WTC11 (cell line): Measurements from ENCODE around the gene ATXN7L3. TPM values are rescaled to one million over a fixed set of nuclear protein-coding genes. Genes with fewer than 3 reads are reported as not detected.
"Not testable (repeated sequence)": the region's sequence is repeated elsewhere in the genome, so short reads cannot be mapped to it uniquely, and the experiment has no call there.

ENCODE experiments used
- ATAC-seq: fragments of 200-7000 bp; cut with Tn5 transposase; 2 replicates; pipeline ENCODE4 v1.10.0; 2021; ENCODE audit warnings: mild to moderate bottlenecking, moderate library complexity
- CTCF ChIA-PET: fragments of 300-600 bp; sonication (Branson Sonifier 250); formaldehyde crosslinking; loops from one replicate; lab custom pipeline; 2021; ENCODE audit warnings: antibody characterized with exemption; lab: Charles Lee
- POLR2A ChIA-PET: fragments of 350-600 bp; sonication (Branson Sonifier 250); formaldehyde crosslinking; loops from one replicate; lab custom pipeline; 2021; ENCODE audit warnings: antibody characterized with exemption; lab: Charles Lee
- DNase-seq: peaks from one replicate; pipeline ENCODE4 v3.0.0; 2021; ENCODE audit warnings: low spot score
- H3K27ac Mint-ChIP-seq: 2 replicates; pipeline ENCODE4 v1.8.0; 2021; ENCODE audit warnings: mixed read lengths
- H3K27me3 Mint-ChIP-seq: 2 replicates; pipeline ENCODE4 v1.8.0; 2021; ENCODE audit warnings: low read depth, mild to moderate bottlenecking, moderate library complexity, mixed read lengths
- H3K36me3 Mint-ChIP-seq: 2 replicates; pipeline ENCODE4 v1.8.0; 2021; ENCODE audit warnings: mixed read lengths
- H3K4me1 Mint-ChIP-seq: 2 replicates; pipeline ENCODE4 v1.8.0; 2022; ENCODE audit warnings: mixed read lengths
- H3K4me3 Mint-ChIP-seq: 2 replicates; pipeline ENCODE4 v1.8.0; 2021; ENCODE audit warnings: mild to moderate bottlenecking, moderate library complexity, mixed read lengths
- H3K9me3 Mint-ChIP-seq: 2 replicates; pipeline ENCODE4 v1.8.0; 2021; ENCODE audit warnings: mixed read lengths
- ATF1 ChIP-seq: sonication (generic); formaldehyde crosslinking; IDR thresholded peaks from 2 replicates; pipeline ENCODE4 v1.8.1; 2023; ENCODE audit warnings: mild to moderate bottlenecking, moderate library complexity, missing genetic modification reagents
- CDX4 ChIP-seq: fragments of 250-450 bp; sonication (Bioruptor Pico); IDR thresholded peaks from 2 replicates; pipeline ENCODE4 v1.9.0; 2021; ENCODE audit warnings: moderate library complexity, mild to moderate bottlenecking, inconsistent platforms, borderline replicate concordance
- CREB1 ChIP-seq: sonication (generic); formaldehyde crosslinking; IDR thresholded peaks from 2 replicates; pipeline ENCODE4 v1.8.0; 2023; ENCODE audit warnings: mild to moderate bottlenecking, missing genetic modification reagents
- CREM ChIP-seq: sonication (generic); formaldehyde crosslinking; IDR thresholded peaks from 2 replicates; pipeline ENCODE4 v1.8.1; 2022; ENCODE audit warnings: mild to moderate bottlenecking, missing genetic modification reagents, moderate library complexity
- IRF2 ChIP-seq: sonication (generic); formaldehyde crosslinking; IDR thresholded peaks from 2 replicates; pipeline ENCODE4 v1.8.0; 2022; ENCODE audit warnings: low read depth, missing genetic modification reagents, borderline replicate concordance
- NFE2L1 ChIP-seq: sonication (generic); formaldehyde crosslinking; IDR thresholded peaks from 2 replicates; pipeline ENCODE4 v1.8.1; 2023; ENCODE audit warnings: missing genetic modification reagents
- PREB ChIP-seq: sonication (generic); formaldehyde crosslinking; IDR thresholded peaks from 2 replicates; pipeline ENCODE4 v1.8.1; 2022; ENCODE audit warnings: mild to moderate bottlenecking, missing genetic modification reagents, moderate library complexity, borderline replicate concordance
- PRRX2 ChIP-seq: fragments of 250-450 bp; sonication (Bioruptor Pico); IDR thresholded peaks from 2 replicates; pipeline ENCODE4 v1.8.0; 2021; ENCODE audit warnings: mild to moderate bottlenecking
- ZBTB21 ChIP-seq: sonication (generic); formaldehyde crosslinking; IDR thresholded peaks from 2 replicates; pipeline ENCODE4 v1.8.1; 2023; ENCODE audit warnings: mild to moderate bottlenecking, missing genetic modification reagents, borderline replicate concordance
- ZNF219 ChIP-seq: sonication (generic); formaldehyde crosslinking; IDR thresholded peaks from 2 replicates; pipeline ENCODE4 v1.8.0; 2023; ENCODE audit warnings: missing genetic modification reagents, mild to moderate bottlenecking, borderline replicate concordance
- ZNF317 ChIP-seq: sonication (generic); formaldehyde crosslinking; IDR thresholded peaks from 2 replicates; pipeline ENCODE4 v1.8.1; 2023; ENCODE audit warnings: low read depth, mild to moderate bottlenecking, moderate library complexity, missing genetic modification reagents, borderline replicate concordance
- microRNA-seq: library from miRNA; unstranded; fragments of <30 nt; microRNA quantifications from one replicate; pipeline ENCODE4 v1.2.0, GENCODE V29; 2022; ENCODE audit warnings: borderline number of aligned reads
- total RNA-seq: library from RNA; stranded (reverse); gene quantifications from 3 replicates; pipeline ENCODE4 v1.2.3, GENCODE V29; 2021
- TF ChIP-seq, protein P1 (sequence below): sonication (generic); formaldehyde crosslinking; IDR thresholded peaks from 2 replicates; pipeline ENCODE4 v1.8.1; 2023; ENCODE audit warnings: mild to moderate bottlenecking, missing genetic modification reagents, moderate library complexity
- TF ChIP-seq, protein P2 (sequence below): sonication (generic); formaldehyde crosslinking; IDR thresholded peaks from 2 replicates; pipeline ENCODE4 v1.8.1; 2023; ENCODE audit warnings: mild to moderate bottlenecking, moderate library complexity, missing genetic modification reagents
- TF ChIP-seq, protein P3 (sequence below): sonication (generic); formaldehyde crosslinking; IDR thresholded peaks from 2 replicates; pipeline ENCODE4 v1.8.0; 2022; ENCODE audit warnings: mild to moderate bottlenecking, missing genetic modification reagents
- TF ChIP-seq, protein P4 (sequence below): fragments of 200-600 bp; IDR thresholded peaks from 2 replicates; pipeline ENCODE4 v1.8.0; 2022; ENCODE audit warnings: antibody characterized with exemption

Gene ATXN7L3
- total RNA-seq, 1 experiment from 2014 or later, result 114 TPM

GRCh38 chr17:44144966-44145739 is 54.5 kb downstream of the ATXN7L3 start:
- DNase-seq (no peak), ATAC-seq (no peak)
- H3K36me3 Mint-ChIP-seq, result peaks cover 46% of the 10 kb centered on the region
- no peak for TF ChIP-seq NFE2L1
- no peak for TF ChIP-seq IRF2
- TF ChIP-seq CDX4, result no peak
- no peak for TF ChIP-seq ZNF317 (CRISPR knock-in tag)
- TF ChIP-seq, protein P1, sequence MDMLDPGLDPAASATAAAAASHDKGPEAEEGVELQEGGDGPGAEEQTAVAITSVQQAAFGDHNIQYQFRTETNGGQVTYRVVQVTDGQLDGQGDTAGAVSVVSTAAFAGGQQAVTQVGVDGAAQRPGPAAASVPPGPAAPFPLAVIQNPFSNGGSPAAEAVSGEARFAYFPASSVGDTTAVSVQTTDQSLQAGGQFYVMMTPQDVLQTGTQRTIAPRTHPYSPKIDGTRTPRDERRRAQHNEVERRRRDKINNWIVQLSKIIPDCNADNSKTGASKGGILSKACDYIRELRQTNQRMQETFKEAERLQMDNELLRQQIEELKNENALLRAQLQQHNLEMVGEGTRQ, result no peak
- no peak for TF ChIP-seq CREM
- no peak for TF ChIP-seq PREB
- no peak for TF ChIP-seq CREB1 (CRISPR knock-in tag)
- no peak for TF ChIP-seq PRRX2 (CRISPR knock-in tag)
- TF ChIP-seq, protein P2, sequence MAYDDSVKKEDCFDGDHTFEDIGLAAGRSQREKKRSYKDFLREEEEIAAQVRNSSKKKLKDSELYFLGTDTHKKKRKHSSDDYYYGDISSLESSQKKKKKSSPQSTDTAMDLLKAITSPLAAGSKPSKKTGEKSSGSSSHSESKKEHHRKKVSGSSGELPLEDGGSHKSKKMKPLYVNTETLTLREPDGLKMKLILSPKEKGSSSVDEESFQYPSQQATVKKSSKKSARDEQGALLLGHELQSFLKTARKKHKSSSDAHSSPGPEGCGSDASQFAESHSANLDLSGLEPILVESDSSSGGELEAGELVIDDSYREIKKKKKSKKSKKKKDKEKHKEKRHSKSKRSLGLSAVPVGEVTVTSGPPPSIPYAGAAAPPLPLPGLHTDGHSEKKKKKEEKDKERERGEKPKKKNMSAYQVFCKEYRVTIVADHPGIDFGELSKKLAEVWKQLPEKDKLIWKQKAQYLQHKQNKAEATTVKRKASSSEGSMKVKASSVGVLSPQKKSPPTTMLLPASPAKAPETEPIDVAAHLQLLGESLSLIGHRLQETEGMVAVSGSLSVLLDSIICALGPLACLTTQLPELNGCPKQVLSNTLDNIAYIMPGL (CRISPR knock-in tag), result no peak
- no peak for TF ChIP-seq ATF1 (CRISPR knock-in tag)
- no peak for TF ChIP-seq ZBTB21 (CRISPR knock-in tag)
- TF ChIP-seq, protein P3, sequence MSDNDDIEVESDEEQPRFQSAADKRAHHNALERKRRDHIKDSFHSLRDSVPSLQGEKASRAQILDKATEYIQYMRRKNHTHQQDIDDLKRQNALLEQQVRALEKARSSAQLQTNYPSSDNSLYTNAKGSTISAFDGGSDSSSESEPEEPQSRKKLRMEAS (CRISPR knock-in tag), result no peak
- TF ChIP-seq ZNF219, result no peak
- TF ChIP-seq, protein P4, sequence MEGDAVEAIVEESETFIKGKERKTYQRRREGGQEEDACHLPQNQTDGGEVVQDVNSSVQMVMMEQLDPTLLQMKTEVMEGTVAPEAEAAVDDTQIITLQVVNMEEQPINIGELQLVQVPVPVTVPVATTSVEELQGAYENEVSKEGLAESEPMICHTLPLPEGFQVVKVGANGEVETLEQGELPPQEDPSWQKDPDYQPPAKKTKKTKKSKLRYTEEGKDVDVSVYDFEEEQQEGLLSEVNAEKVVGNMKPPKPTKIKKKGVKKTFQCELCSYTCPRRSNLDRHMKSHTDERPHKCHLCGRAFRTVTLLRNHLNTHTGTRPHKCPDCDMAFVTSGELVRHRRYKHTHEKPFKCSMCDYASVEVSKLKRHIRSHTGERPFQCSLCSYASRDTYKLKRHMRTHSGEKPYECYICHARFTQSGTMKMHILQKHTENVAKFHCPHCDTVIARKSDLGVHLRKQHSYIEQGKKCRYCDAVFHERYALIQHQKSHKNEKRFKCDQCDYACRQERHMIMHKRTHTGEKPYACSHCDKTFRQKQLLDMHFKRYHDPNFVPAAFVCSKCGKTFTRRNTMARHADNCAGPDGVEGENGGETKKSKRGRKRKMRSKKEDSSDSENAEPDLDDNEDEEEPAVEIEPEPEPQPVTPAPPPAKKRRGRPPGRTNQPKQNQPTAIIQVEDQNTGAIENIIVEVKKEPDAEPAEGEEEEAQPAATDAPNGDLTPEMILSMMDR, result no peak
- peaks cover 5% of the 10 kb centered on the region; the same call in 1 of the 2 replicates for H3K4me1 Mint-ChIP-seq
- no peaks in the 10 kb centered on the region for H3K9me3 Mint-ChIP-seq
- no peak overlapping the region; the same call in 1 of the 2 replicates for H3K27ac Mint-ChIP-seq
- no peaks in the 10 kb centered on the region for H3K27me3 Mint-ChIP-seq
- no peak overlapping the region for H3K4me3 Mint-ChIP-seq
- ChIA-PET CTCF (interaction anchor here (0.9 kb wide), 1 partner anchor 23 kb away, joined by 3 read pairs; no protein-coding TSS in a partner anchor), POLR2A (interaction anchor here (0.7 kb wide), 1 partner anchor 758 kb away, joined by 9 read pairs; no protein-coding TSS in a partner anchor)

GRCh38 chr17:44143921-44144320 is 55.8 kb downstream of the ATXN7L3 start:
- H3K36me3 Mint-ChIP-seq, result peaks cover 36% of the 10 kb centered on the region
- POLR2A ChIA-PET, H3K9me3 Mint-ChIP-seq, H3K27me3 Mint-ChIP-seq, H3K4me1 Mint-ChIP-seq, DNase-seq, H3K4me3 Mint-ChIP-seq, ATAC-seq, H3K27ac Mint-ChIP-seq: not testable (repeated sequence)
- CTCF ChIA-PET, result interaction anchor here (0.6 to 1.1 kb wide), 2 partner anchors 21 to 324 kb away, joined by 3 to 5 read pairs; partner anchors contain the start of gene HDAC5

Small RNAs within 50 kb of the gene (microRNA-seq; reads per million reads assigned to microRNA genes)
- gene MIR6782, result not detected

Other genes with a start within 250 kb of the ATXN7L3 start
- gene PYY, start 245.9 kb downstream of the ATXN7L3 start, total RNA-seq, result 0.72 to 1.1 TPM (median 0.94 TPM) in 3 replicates
- gene NAGS, start 195.3 kb downstream of the ATXN7L3 start, total RNA-seq, result 6.1 to 8.6 TPM (median 7.6 TPM) in 3 replicates
- 32.1 to 36.3 TPM (median 32.7 TPM) in 3 replicates for gene TMEM101, start 184.9 kb downstream of the ATXN7L3 start, total RNA-seq
- gene LSM12, start 133.2 kb downstream of the ATXN7L3 start, total RNA-seq, result 96.8 to 102 TPM (median 98.0 TPM) in 3 replicates
- 121 to 122 TPM (median 121 TPM) in 3 replicates for gene G6PC3, start 129.1 kb downstream of the ATXN7L3 start, total RNA-seq
- 54.0 to 61.6 TPM (median 59.0 TPM) in 3 replicates for gene HDAC5, start 76.2 kb downstream of the ATXN7L3 start, total RNA-seq
- gene HROB, start 58.0 kb downstream of the ATXN7L3 start, total RNA-seq, result 22.4 to 23.9 TPM (median 23.7 TPM) in 3 replicates
- gene ASB16, start 29.2 kb downstream of the ATXN7L3 start, total RNA-seq, result 0.11 to 0.23 TPM (median 0.14 TPM) in 3 replicates
- gene TMUB2, start 12.9 kb downstream of the ATXN7L3 start, total RNA-seq, result 21.9 to 26.9 TPM (median 25.3 TPM) in 3 replicates
- 69.5 to 77.1 TPM (median 75.9 TPM) in 3 replicates for gene UBTF, start 19.8 kb upstream of the ATXN7L3 start, total RNA-seq
- 0.05 to 0.14 TPM in 2 of 3 replicates, not detected in the other for gene SLC4A1, start 68.3 kb upstream of the ATXN7L3 start, total RNA-seq
- gene RUNDC3A, start 108.7 kb upstream of the ATXN7L3 start, total RNA-seq, result 5.1 to 6.5 TPM (median 5.2 TPM) in 3 replicates
- gene SLC25A39, start 124.9 kb upstream of the ATXN7L3 start, total RNA-seq, result 254 to 271 TPM (median 268 TPM) in 3 replicates
- gene GRN, start 145.4 kb upstream of the ATXN7L3 start, total RNA-seq, result 177 to 185 TPM (median 185 TPM) in 3 replicates
- gene FAM171A2, start 164.0 kb upstream of the ATXN7L3 start, total RNA-seq, result 28.2 to 29.9 TPM (median 28.5 TPM) in 3 replicates
- gene ITGA2B, start 189.8 kb upstream of the ATXN7L3 start, total RNA-seq, result 21.5 to 30.3 TPM (median 28.5 TPM) in 3 replicates